HCT116 (cell line): ENCODE measurements around the gene SCYGR1. TPM values are rescaled to one million over a fixed set of nuclear protein-coding genes. Genes with fewer than 3 reads are reported as not detected.

Experiments
- ATAC-seq: fragments of 200-7000 bp; cut with Tn5 transposase; 2 replicates; pipeline ENCODE4 v1.9.1; 2020; ENCODE audit warnings: mild to moderate bottlenecking, moderate library complexity
- BruUV-seq: library from RNA; stranded (reverse); fragments of 400-500 nt; replicated peaks from 2 replicates; lab custom pipeline; 2021; lab: Mats Ljungman, UMichigan
- CTCF ChIA-PET: fragments of 300-600 bp; sonication (Branson Sonifier 250); formaldehyde crosslinking; loops from one replicate; lab custom pipeline; 2021; ENCODE audit warnings: antibody characterized with exemption; lab: Charles Lee
- POLR2A ChIA-PET: fragments of 300-600, 350-600 bp; sonication (Branson Sonifier 250); formaldehyde crosslinking; loops from one replicate; lab custom pipeline; 2021; ENCODE audit warnings: antibody characterized with exemption; lab: Charles Lee
- RAD21 ChIA-PET, 2 experiments: fragments of 300-600 bp; sonication (Branson Sonifier 250); formaldehyde crosslinking; loops; one replicate each; lab custom pipeline; 2023; ENCODE audit warnings: low total read pairs in 2 of 2; ENCODE audit not compliant: uncharacterized antibody in 2 of 2, unreplicated experiment in 2 of 2, low non-redundant PET in 1 of 2; lab: Charles Lee
- DNase-seq: peaks from one replicate; pipeline ENCODE4 v3.0.0-alpha.2; 2010; ENCODE audit warnings: low read depth, low spot score
- H2AFZ ChIP-seq: fragments of 200-600 bp; shearing (Covaris generic), sonication (generic); 2 replicates; pipeline ENCODE4 v1.6.1; 2017; ENCODE audit warnings: low read depth, mixed run types, mixed read lengths, antibody characterized with exemption, low read length; ENCODE audit not compliant: poor library complexity, severe bottlenecking
- H3K27ac ChIP-seq: 2 replicates; pipeline ENCODE4 v1.5.1; 2012; ENCODE audit warnings: low read depth, low read length
- H3K27me3 ChIP-seq: fragments of 200-600 bp; sonication (generic); 2 replicates; pipeline ENCODE4 v1.6.1; 2016; ENCODE audit warnings: mixed run types, low read length, mixed read lengths; ENCODE audit not compliant: insufficient read depth
- H3K36me3 ChIP-seq, 2 experiments: fragments of 200-500 bp in 1 of 2; fragments of 200-600 bp in 1 of 2; sonication (Bioruptor generic) in 1 of 2; sonication (generic) in 1 of 2; 2 replicates each; pipeline versions ENCODE4 v1.5.1 to v1.6.1; 2014 to 2016; ENCODE audit warnings: low read length in 2 of 2, inconsistent platforms in 1 of 2, mixed read lengths in 1 of 2, mixed run types in 1 of 2; ENCODE audit not compliant: insufficient read depth in 2 of 2, control insufficient read depth in 1 of 2
- H3K4me1 ChIP-seq, 2 experiments: fragments of 200-600 bp in 1 of 2; sonication (generic) in 1 of 2; 2 replicates each; pipeline versions ENCODE4 v1.5.1 to v1.6.1; 2012 to 2017; ENCODE audit warnings: low read length in 2 of 2, inconsistent platforms in 1 of 2, mild to moderate bottlenecking in 1 of 2, mixed read lengths in 1 of 2, mixed run types in 1 of 2, moderate library complexity in 1 of 2; ENCODE audit not compliant: insufficient read depth in 2 of 2, control insufficient read depth in 1 of 2
- H3K4me2 ChIP-seq: fragments of 200-600 bp; sonication (generic); 2 replicates; pipeline ENCODE4 v1.6.1; 2017; ENCODE audit warnings: mixed run types, low read length, mixed read lengths
- H3K4me3 ChIP-seq, 2 experiments: fragments of 200-600 bp in 1 of 2; sonication (generic) in 1 of 2; replicated peaks in 1 of 2; 2 replicates each; pipeline ENCODE4 v1.5.1; 2011 to 2016; ENCODE audit warnings: low read length in 2 of 2, control low read depth in 1 of 2, low read depth in 1 of 2, mild to moderate bottlenecking in 1 of 2, mixed read lengths in 1 of 2, mixed run types in 1 of 2
- H3K79me2 ChIP-seq: fragments of 200-600 bp; sonication (generic); 2 replicates; pipeline ENCODE4 v1.6.1; 2017; ENCODE audit warnings: mild to moderate bottlenecking, mixed run types, low read length, moderate library complexity, mixed read lengths; ENCODE audit not compliant: insufficient read depth
- H3K9ac ChIP-seq: fragments of 200-600 bp; sonication (generic); 2 replicates; pipeline ENCODE4 v1.6.1; 2016; ENCODE audit warnings: low read length, mixed read lengths
- H3K9me2 ChIP-seq: fragments of 200-600 bp; sonication (generic), shearing (Covaris generic); 2 replicates; pipeline ENCODE4 v1.6.1; 2017; ENCODE audit warnings: mixed run types, mild to moderate bottlenecking, moderate library complexity; ENCODE audit not compliant: insufficient read depth
- H3K9me3 ChIP-seq, 2 experiments: fragments of 200-500 bp in 1 of 2; fragments of 200-600 bp in 1 of 2; sonication (Bioruptor generic) in 1 of 2; sonication (generic) in 1 of 2; 2 replicates each; pipeline ENCODE4 v1.6.1; 2014 to 2017; ENCODE audit warnings: low read length in 2 of 2, mixed read lengths in 2 of 2, inconsistent platforms in 1 of 2, low read depth in 1 of 2, mild to moderate bottlenecking in 1 of 2, mixed run types in 1 of 2, moderate library complexity in 1 of 2; ENCODE audit not compliant: control insufficient read depth in 1 of 2, insufficient read depth in 1 of 2
- H4K20me1 ChIP-seq: fragments of 200-600 bp; sonication (generic), shearing (Covaris generic); 2 replicates; pipeline ENCODE4 v1.6.1; 2017; ENCODE audit warnings: mixed run types, mild to moderate bottlenecking, moderate library complexity; ENCODE audit not compliant: insufficient read depth
- EGR1 ChIP-seq: IDR thresholded peaks from 2 replicates; pipeline ENCODE4 v1.6.1; 2012; ENCODE audit warnings: low read depth
- EZH2 ChIP-seq: fragments of 200-600 bp; sonication (generic); IDR thresholded peaks from 2 replicates; pipeline ENCODE4 v1.6.1; 2017; ENCODE audit warnings: antibody characterized with exemption, mixed run types
- RAD21 ChIP-seq: IDR thresholded peaks from 2 replicates; pipeline ENCODE4 v1.6.1; 2012; ENCODE audit warnings: low read depth, mild to moderate bottlenecking
- SIN3A ChIP-seq: IDR thresholded peaks from 2 replicates; pipeline ENCODE4 v1.6.1; 2012; ENCODE audit warnings: low read depth
- SP1 ChIP-seq: IDR thresholded peaks from 2 replicates; pipeline ENCODE4 v1.6.1; 2012; ENCODE audit warnings: low read depth
- SRF ChIP-seq: IDR thresholded peaks from 2 replicates; pipeline ENCODE4 v1.6.1; 2012; ENCODE audit warnings: low read depth
- TCF7L2 ChIP-seq: IDR thresholded peaks from 2 replicates; pipeline ENCODE4 v1.7.0; 2011; ENCODE audit warnings: borderline replicate concordance, inconsistent platforms; ENCODE audit not compliant: insufficient read depth, insufficient read length; ENCODE audit errors: extremely low read depth
- YY1 ChIP-seq: IDR thresholded peaks from 2 replicates; pipeline ENCODE4 v1.6.1; 2011; ENCODE audit warnings: low read length, low read depth, moderate library complexity, mild to moderate bottlenecking; ENCODE audit not compliant: insufficient replicate concordance; ENCODE audit errors: extremely low read depth
- ZNF274 ChIP-seq: fragments of 200-500 bp; sonication (Bioruptor generic); IDR thresholded peaks from 2 replicates; pipeline ENCODE4 v1.6.1; 2014; ENCODE audit warnings: mild to moderate bottlenecking, low read depth, low read length, inconsistent platforms
- intact Hi-C: fragments of 100-400 bp; cut with micrococcal nuclease; formaldehyde crosslinking; loops from 2 replicates; pipeline ENCODE4 v1.10.0; 2022
- total RNA-seq: library from RNA; stranded (reverse); gene quantifications from one replicate; pipeline ENCODE4 v1.2.1, GENCODE V29; 2021; ENCODE audit not compliant: unreplicated experiment
- TF ChIP-seq, protein P1 (sequence below), 3 experiments: fragments of 200-600 bp in 1 of 3; sonication (generic) in 1 of 3; IDR thresholded peaks in 2 of 3; conservative IDR thresholded peaks in 1 of 3; 2 replicates each; pipeline ENCODE4 v1.5.1; 2012 to 2017; ENCODE audit warnings: low read depth in 2 of 3, low read length in 2 of 3, antibody characterized with exemption in 1 of 3, borderline replicate concordance in 1 of 3, control low read depth in 1 of 3, mild to moderate bottlenecking in 1 of 3, mixed read lengths in 1 of 3, mixed run types in 1 of 3, moderate library complexity in 1 of 3; ENCODE audit not compliant: insufficient read depth in 1 of 3
- TF ChIP-seq, protein P2 (sequence below): IDR thresholded peaks from 2 replicates; pipeline ENCODE4 v1.6.1; 2011; ENCODE audit warnings: mild to moderate bottlenecking, low read length, moderate library complexity; ENCODE audit not compliant: insufficient replicate concordance; ENCODE audit errors: extremely low read depth
- TF ChIP-seq, protein P3 (sequence below): IDR thresholded peaks from 2 replicates; pipeline ENCODE4 v1.6.1; 2012

SCYGR1 gene
- total RNA-seq, 1 experiment from 2014 or later: not detected

DNA sequence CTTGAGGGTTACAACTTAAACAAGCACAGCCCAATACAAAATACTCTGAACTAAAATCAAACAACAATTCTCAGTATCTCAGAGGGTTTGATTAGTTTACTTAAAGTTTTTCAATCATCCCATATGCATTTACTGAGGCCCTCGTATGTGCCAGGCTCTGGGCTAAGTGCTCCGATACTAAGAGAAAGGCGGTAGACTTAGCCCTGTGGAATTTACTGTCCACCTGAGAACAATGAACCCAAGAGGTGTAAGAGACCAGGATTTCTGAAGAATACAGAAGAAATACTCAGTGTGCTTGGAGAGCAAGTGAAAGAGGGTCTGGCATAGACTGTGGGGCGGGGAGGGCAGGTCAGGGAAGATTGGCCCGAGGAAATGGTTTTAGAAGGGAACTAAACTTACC, 25.1 kb upstream of the SCYGR1 start:
- ATAC-seq: no peak
- DNase-seq: no peak
- no peak overlapping the region for H3K4me2 ChIP-seq
- TF ChIP-seq, protein P1, sequence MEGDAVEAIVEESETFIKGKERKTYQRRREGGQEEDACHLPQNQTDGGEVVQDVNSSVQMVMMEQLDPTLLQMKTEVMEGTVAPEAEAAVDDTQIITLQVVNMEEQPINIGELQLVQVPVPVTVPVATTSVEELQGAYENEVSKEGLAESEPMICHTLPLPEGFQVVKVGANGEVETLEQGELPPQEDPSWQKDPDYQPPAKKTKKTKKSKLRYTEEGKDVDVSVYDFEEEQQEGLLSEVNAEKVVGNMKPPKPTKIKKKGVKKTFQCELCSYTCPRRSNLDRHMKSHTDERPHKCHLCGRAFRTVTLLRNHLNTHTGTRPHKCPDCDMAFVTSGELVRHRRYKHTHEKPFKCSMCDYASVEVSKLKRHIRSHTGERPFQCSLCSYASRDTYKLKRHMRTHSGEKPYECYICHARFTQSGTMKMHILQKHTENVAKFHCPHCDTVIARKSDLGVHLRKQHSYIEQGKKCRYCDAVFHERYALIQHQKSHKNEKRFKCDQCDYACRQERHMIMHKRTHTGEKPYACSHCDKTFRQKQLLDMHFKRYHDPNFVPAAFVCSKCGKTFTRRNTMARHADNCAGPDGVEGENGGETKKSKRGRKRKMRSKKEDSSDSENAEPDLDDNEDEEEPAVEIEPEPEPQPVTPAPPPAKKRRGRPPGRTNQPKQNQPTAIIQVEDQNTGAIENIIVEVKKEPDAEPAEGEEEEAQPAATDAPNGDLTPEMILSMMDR (IDR thresholded peaks at IDR 0.05 in 2 of 3, conservative IDR thresholded peaks at IDR 0.05 in 1 of 3; ENCODE audit: borderline replicate concordance in 1 of 3, insufficient read depth in 1 of 3, low read depth in 2 of 3, low read length in 2 of 3): no peak
- TF ChIP-seq EGR1 (no peak), RAD21 (no peak), TCF7L2 (no peak), SIN3A (no peak), SP1 (no peak), EZH2 (no peak), ZNF274 (no peak), YY1 (no peak), SRF (no peak)
- TF ChIP-seq, protein P2, sequence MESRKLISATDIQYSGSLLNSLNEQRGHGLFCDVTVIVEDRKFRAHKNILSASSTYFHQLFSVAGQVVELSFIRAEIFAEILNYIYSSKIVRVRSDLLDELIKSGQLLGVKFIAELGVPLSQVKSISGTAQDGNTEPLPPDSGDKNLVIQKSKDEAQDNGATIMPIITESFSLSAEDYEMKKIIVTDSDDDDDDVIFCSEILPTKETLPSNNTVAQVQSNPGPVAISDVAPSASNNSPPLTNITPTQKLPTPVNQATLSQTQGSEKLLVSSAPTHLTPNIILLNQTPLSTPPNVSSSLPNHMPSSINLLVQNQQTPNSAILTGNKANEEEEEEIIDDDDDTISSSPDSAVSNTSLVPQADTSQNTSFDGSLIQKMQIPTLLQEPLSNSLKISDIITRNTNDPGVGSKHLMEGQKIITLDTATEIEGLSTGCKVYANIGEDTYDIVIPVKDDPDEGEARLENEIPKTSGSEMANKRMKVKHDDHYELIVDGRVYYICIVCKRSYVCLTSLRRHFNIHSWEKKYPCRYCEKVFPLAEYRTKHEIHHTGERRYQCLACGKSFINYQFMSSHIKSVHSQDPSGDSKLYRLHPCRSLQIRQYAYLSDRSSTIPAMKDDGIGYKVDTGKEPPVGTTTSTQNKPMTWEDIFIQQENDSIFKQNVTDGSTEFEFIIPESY: no peak
- TF ChIP-seq, protein P3, sequence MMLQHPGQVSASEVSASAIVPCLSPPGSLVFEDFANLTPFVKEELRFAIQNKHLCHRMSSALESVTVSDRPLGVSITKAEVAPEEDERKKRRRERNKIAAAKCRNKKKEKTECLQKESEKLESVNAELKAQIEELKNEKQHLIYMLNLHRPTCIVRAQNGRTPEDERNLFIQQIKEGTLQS: no peak
- POLR2A ChIA-PET: no interaction called here
- no TSS peak for BruUV-seq
- H3K36me3 ChIP-seq: no peaks in the 10 kb centered on the region
- no peaks in the 10 kb centered on the region for H3K27me3 ChIP-seq
- intact Hi-C loops: no loop called here
- H3K9ac ChIP-seq: no peak overlapping the region
- peaks cover 6 to 15% of the 10 kb centered on the region in 2 experiments for H3K4me1 ChIP-seq
- no peaks in the 10 kb centered on the region for H4K20me1 ChIP-seq
- H3K9me3 ChIP-seq: no peaks in the 10 kb centered on the region
- no peak overlapping the region for H3K27ac ChIP-seq
- CTCF ChIA-PET: no interaction called here
- no peaks in the 10 kb centered on the region for H3K79me2 ChIP-seq
- no peak overlapping the region for H2AFZ ChIP-seq
- no peaks in the 10 kb centered on the region for H3K9me2 ChIP-seq
- RAD21 ChIA-PET: no interaction called here
- no peak overlapping the region for H3K4me3 ChIP-seq
